NCI-H510A (cell line): Measurements from ENCODE around the gene CD79A.

Source experiments
- DNase-seq: peaks from one replicate; lab custom pipeline; 2025; lab: John Stamatoyannopoulos, UW

CD79A gene

DNA sequence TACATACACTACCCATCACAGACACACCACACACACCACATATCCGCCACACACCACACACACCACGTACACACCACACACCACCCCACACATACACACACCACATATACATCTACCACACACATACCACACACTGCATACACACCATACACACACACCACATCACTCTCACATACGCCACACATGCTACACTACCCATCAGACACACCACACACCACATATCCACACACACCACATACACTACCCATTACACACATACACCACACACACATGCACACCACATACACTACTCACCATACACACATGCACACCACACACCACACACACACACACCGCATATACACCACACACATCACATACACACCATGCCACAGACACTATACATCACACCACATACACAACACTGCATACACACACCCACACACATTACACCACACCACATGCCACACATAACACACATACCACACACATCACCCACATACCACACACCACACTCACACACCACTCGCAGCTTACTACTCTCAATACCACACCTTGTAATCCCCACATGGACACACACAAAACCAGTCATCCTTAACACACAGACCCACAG is 41.7 kb downstream of the CD79A start:
- DNase-seq = no peak

DNA sequence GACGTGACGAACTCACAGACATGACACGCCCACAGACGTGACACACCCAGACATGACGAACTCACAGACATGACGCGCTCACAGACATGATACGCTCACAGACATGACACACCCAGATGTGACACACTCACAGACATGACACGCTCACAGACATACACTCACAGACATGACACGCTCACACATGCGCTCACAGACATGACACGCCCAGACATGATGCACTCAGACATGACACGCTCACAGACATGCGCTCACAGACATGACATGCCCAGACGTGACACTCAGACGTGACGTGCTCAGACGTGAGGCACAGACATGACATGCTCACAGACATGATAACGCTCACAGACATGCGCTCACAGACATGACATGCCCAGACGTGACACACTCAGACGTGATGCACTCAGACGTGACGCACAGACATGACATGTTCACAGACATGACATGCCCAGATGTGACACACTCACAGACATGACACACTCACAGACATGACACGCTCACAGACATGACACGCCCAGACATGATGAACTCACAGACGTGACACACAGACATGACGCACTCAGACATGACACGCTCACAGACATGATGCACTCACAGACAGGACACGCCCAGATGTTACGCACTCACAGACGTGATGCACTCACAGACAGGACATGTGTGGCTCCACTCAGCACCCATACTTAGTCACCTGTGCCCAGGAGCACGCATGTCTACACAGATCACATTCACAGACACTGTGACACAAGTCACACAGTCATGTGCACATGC is 43.1 kb downstream of the CD79A start:
- DNase-seq = no peak

DNA sequence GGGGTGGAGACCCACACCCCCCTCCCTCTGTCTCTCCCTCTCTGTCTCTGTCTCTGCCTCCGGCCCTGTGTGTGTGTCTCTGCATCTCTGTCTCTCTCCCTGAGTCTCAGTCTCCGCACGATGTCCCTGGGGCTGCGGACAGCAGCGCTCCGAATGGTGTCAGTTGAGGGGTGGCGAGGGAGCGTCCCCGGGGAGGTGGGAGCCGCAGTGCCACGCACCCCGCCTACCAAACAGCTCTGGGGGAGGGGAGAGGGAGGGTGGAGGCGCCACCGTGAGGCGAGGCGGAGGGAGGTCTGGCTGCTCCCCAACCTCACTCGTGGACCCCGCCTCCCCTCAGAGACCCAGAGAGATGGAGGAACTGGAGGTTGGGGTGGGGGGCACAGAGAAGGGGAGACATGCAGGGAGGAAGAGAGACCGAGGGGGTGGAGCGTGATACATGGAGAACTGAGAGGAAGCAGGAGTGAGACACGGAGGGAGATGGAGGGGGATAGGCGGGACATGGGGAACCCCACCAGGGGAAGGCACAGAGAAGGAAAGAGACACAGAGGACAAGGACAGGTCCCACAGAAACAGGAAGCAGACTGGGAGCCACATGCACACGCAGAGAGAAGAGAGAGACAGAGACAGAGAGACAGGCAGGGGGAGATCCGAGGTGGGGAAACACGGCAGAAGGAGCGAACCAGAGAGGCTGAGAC is 44.0 kb downstream of the CD79A start:
- DNase-seq = no peak

DNA sequence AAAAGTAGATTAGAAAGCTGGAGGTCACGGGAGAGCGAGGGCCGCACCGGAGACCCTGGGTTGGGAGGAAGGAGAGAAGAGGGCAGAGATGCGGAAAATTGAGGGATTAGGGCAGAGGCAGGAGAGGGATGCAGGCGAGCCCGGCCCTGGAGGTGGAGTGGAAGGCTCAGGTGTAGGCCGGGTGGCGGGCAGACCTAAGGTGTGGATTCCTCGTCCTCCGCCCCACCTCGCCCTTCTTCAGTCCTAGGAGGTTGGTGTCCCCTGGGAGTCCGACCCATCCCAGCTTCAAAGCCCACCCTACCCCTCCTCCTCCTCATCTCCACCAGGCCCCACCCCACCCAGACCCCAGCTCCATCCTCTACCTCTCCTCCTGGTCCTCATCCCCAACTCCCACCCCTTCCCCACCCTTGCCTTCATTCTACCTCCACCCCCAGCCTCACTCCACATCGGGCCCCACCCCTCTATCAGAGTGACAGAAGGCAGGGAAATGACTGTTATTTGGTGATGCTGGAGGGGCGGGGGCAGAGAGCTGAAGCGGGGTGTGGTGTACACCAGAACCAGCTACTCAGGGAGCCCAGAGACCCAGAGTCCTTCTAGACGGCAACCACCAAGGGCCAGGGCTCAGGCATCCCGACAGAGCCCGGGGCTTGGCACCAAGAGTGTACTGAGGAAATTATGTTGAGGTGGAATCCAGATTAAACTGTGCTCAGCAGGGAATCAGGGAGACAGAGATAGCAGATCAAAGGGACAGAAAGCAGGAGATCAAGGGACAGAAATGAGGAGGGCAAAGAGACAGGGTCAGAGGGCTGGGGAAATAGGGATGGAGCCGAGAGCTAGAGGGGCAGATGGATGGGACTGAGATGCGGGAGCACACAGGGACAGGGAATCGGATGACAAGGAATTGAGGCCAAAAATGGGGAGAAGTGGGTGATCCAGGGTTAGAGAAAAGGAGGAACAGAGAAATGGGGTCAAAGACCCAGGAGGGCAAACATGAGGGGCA is 44.8 kb downstream of the CD79A start:
- DNase-seq = no peak

DNA sequence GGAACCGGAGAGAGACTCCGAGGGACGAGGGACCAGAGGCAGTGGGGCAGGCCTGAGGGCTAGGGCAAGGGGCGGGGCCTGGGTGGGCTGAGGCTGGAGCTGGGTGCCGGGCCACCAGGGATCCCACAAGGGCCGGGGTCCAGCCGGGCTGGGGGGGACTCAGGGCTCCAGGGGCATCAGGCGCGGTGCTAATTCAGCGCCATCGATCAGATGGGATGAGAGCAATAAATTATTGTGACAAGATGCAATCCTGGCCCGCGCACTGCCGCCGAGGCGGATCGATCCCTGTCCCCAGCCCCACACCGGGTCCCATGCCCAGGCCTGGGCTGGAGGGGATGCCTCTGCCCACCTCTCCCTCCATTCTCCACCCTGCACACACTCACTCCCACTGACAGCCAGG is 45.5 kb downstream of the CD79A start:
- DNase-seq = no peak

DNA sequence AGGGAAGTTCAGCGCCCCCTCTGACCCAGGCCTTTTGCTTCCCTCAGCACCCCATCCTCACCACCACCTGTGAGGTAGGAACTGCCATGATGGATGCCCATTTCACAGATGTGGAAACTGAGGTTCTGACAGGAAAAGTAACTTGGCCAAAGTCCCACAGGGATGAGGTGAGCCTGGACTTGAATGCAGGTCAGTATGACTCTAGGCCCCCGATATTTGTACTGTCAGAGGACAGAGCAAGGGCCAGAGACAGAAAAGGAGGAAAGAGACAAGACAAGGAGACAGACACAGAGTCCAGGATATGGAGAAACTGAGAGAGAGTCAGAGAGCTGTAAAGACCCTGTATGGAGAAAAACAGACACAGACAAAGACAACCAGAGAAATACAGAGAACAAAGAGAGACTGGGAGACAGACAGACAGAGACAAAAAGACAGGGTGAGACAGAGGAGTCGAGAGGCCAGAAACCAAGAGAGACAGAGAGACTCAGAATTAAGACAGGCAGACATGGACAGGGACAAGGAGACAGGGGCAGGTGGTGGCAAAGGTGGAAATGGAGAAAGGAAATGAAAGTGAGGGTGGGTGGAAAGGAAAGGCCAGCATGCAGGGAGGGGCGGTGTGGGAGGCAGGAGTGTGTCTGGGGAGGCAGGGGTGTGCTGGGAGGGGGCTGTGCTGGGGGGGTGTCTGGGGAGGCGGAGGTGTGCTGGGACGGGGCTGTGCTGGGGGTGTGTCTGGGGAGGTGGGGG is 46.1 kb downstream of the CD79A start:
- no peak for DNase-seq

DNA sequence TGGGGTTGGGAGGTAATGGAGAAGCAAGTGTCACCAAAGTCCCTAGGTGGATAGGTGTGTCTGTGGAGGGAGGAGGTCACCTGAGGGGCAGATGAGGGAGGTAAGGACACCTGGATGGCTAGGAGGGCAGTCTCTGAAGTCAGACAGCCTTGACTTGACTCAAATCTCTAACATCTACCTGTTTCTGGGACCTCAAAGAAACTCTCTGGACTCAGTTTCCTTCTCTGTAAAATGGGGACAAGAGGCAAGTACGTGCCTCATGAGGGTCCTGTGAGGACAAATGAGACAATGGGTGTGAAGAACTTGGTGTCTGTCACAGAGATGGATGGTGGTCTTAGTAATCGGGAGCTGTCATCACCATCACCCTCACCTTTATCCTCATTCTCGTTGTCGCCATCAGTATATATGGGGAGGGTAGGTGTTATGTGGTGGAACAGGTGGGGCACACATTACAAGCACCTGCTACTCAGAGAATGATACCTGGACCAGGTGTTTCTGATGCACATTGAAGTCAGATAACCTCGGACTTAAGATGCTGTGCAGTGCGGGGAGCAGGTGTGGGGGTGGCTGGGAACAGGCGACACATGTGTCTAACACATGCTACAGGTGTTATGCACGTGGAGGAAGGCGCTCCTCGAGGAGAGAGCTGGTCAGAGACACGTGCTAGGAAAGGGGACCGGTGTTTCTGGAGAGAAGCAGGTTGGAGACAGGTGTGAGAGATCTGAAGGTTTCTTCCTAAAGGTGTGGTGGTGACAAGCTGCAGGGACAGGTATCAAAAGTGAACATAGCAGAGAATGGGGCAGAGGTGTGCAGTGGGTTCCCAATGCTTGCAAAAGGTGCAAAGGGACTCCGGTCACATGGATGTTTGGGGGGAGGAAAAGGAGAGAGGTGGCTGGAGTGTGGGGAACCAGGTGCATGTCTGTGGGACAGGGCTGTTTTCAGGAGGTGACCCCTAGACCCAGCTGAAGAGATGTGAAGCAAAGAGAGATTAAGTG is 47.4 kb downstream of the CD79A start:
- DNase-seq = peak; percentile 44

DNA sequence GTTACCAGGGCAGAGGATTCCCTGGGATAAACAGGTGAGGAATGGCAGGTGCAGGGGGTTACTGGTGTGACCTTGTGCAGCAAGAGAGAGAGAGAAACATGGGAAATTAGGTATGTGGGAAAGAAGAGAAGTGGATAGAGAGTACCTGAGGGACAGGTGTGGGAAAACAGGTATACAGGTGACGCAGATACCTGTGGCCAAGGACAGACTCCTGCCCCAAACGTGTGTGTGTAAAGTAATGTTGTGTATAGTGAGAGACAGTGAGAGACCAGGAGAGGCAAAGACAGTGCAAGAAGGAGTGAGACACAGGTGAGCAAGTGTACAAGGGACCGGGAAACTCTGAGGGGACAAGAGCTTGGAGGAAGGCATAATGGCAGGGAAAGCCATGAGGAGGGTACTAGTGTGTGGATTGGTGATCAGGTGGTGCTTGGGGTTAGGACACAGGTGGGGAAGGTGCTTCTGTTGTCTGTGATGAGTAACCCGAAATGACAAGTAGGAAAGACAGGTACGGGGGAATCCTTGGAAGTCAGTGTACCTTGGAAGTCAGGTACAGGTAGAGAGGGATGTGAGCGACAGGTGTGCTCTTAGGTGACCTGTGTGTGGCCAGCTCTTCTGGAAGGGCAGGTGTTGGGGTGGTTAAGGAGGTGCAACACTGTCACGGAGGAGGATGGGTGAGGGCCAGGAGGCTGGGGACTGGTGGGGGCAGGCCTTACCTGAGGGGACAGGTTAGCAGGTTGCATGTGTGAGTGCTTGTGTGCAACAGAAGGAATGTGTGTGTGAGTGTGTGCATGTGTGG is 48.3 kb downstream of the CD79A start:
- DNase-seq = peak; percentile 64

DNA sequence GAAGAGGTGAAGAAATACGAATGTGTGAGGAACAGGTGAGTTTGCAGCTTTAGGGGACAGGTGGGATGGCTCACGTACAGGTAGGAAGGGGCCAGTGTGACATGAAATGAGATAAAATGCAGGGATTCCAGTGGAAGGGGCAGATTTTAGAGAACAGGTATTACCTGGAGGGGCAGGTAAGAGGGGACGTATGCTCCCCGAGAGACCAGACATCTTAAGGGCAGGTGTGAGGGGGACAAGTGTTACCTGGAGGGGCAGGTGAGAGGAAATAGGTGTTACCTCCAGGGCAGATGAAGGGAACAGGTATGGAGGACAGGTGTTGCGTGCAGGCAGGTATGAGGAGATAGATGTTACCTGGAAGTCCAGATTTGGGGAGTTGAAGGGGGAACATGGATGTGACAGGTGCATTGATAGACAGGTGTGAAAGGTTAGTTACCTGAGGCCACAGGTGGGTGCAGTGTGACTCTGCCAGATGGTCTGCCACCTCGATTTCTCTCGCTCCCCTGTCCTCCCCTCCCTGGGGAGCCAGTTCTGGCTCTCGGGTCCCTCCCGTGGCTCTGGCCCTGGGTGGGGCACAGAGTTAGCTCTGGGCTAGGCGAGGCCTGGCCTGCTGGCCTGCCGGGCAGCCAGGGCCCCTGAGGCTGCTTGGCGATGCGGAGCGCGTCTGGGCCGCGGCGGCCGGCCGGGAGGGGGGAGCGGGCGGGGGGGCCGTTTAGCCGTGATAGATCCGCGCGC is 49.1 kb downstream of the CD79A start:
- peak; percentile 26 for DNase-seq

DNA sequence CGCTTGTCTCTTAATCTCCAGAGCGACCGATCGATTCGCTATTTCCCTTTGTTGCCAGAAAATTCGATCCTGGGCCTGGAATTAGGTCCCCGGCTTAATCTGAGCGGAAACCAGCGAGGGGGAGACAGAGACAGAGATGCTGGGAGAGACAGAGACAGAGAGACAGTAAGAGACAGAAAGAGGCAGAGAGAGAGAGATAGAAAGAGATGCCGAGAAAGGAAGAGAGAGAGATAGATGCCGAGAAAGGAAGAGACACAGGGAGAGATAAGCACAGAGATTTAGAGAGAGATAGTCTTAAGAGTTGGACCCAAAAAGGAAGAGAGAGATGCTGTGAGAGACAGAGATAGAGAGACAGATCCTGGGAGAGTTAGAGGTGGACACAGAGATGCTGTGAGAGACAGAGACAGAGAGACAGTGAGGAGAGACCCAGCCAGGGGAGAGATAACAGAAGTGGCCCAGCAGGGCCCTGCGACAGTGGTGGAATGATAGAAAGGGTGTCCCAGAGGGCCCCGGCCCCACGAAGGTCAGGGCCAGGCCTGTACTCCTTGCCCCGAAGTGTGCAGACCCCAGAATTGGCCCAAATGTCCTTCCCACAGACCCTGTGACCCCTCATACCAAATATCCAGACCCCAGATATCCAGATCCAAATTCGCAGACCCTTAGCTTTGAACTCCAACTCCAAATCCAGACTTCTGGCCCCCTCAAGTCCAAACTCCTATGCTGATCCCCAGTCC is 49.9 kb downstream of the CD79A start:
- DNase-seq = no peak

DNA sequence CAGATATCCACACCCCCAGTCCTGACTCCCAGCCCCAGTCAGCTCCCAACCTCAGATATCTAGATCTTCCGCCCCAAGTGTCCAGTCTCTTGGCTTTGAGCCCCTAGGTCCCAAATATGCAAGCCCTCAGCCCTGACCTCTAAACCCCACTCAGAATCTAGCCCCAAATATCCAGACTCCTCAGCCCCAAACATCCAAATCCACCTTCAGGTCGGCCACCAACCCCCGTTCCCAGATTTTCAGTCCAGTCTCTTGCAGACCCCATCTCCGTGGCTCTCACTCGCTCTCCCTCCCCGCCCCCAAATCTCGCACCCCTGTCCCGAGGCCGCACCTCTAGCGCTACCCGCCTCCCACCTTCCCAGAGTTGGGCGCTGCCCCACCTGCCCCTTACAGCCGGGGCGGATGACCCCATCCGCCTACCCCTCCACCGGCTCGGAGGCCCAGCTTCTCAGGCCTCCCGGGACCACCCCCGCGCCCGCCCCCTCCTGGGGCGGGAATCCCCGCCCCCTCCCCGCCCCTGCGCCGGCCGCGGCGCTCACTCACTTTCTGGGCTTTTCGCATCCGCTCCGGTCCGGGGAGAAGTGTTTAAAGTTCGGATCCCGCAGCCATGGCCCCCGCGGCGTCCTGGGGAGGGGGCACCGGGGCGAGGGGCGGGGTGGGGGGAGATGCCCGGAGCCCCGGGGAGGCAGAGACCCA is 50.6 kb downstream of the CD79A start:
- no peak for DNase-seq

DNA sequence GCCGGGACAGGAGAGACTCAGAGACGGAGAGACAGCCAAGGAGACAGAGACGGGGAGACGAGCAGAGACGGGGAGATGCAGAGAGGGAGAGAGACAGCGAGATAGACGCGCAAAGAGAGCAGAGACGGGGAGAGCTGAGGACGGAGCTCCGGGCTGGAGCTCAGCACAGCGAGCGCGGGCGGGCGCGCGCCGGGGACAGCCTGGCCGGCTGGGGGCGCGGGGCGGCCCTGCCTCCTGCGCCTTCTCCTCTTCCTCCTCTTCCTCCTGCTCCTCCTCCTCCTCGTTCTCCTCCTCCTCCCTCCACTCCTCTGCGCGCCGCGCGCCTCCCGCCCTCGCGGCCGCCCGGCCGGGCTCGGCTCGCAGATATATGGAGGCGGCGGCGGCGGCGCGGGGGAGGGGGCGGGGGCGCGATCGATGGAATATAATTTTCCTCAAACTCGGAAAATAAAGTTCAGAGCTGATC is 51.2 kb downstream of the CD79A start, which contains the start of gene ERFL:
TSS of gene ERFL (minus strand) at position 229 of the 463 bp plus-strand sequence. CDS start 15,530 bp downstream, outside the sequence.
- no peak for DNase-seq

DNA sequence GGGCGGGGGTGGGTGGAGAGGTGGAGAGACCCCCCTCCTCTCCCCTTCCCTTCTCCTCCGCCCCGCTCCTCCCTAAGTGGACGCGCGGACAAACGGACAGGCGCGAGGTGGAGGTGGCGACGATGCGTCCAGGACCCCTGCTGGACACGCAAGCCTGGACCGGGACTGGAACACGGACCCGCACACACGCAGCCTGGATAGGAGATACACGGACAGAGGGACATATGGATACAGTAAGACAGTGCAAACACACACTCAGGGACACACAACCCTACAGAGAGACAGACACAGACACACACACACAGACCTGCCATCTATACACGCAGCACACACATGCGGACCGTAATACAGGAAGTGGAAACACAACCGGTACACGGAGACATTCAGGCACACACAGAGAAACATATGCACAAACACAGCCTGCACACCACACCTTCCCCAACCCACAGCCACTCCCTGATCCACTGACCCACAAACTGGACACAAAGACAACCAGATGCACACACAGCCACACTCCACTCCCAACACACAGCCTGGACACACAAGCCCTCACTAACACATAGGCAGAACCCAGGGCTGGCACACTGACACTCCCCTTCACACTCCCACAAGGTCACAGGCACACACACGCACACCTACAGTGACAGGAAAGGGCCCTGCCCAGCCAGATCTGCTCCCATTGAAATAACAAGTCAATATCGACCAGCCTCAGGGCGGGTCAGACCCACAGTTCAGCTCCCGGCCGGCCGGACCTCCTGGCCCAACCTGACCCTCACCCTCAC is 51.9 kb downstream of the CD79A start:
- no peak for DNase-seq

DNA sequence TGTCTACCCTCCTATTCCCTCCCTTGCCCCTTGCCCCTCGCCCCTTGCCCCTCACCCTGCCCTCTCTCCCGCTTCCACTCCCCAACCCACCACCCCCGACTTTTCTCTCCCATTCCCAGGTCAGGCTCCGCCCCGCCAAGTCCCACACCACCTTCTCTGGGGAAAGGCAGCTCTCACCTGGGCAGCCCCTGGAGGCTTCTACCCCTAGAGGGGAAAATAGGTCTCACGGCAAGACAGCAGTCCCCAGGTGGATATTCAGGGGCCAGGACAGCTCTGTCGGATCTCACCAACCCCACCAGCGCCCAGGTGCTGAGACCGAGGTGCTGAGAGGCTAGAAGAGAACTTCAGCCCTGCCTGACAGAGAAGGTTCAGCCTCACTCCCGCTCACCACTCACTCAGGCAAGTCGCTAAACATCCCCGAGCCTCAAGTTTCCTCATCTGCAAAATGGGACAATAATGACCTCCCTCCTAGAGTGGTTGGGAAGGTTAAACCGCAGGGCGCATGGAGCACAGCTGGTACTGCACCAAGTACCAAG is 52.5 kb downstream of the CD79A start:
- DNase-seq = no peak

DNA sequence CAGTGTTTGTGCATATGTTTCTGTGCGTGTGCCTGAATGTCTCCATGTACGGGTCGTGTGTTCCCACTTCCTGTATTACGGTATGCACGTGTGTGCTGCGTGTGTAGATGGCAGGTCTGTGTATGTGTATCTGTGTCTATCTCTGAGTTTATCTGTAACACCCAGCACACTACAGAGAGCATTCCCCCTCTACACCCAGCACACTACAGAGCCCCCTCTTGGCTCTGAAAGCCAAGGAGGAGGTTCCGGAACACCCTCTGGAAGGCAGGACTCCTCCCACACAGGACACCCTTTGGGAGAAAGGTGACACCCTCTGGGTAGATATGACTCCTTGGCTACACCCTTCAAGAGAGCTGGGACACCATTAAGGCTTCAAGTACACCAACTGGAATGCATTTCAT is 53.2 kb downstream of the CD79A start:
- no peak for DNase-seq
